Activated CD4-positive, alpha-beta T cell treated with anti-CD3 and anti-CD28 coated beads, Interleukin-2, amount 50 U/mL, for 16 hours (primary cell): Measurements from ENCODE around the gene KIF6.
"Not testable (repeated sequence)": the region's sequence is repeated elsewhere in the genome, so short reads cannot be mapped to it uniquely, and the experiment has no call there.

Experiments used
- DNase-seq: peaks from one replicate; pipeline ENCODE4 v3.0.0-alpha.2; 2020

Gene KIF6

DNA sequence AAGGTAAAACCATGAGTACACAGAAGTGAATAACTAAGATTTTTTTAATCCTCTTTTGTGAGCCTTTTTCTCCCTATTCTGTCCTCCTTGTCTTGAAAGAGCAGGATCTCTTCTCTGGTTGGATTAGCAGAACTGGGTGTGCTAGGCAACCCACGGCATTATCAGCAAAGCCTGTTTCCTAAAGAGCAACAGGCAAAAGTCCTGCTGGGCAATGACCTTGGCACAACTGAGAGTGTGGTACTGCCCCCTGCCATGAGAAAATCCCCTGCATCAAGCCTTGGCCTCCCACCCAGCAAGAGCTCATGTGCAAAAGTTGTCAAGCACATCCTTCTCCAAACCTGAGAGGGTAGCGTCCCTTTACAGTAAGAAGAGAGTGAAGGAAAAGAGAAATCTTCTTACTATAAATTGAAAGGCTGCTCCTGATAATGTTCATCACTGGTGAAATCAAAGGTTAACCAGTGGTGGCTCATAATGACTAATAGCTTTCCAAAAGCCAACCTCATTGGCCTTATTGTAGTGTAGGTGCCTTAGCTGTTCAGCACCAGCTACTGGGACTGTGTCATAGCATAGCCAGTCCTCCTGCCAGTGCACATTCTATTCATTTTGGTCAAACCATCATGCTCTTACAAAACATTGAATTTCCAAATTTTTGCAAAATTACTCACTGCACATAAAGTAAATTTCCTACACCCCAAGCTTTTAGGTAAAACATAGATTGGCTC lies 17.1 kb downstream of the KIF6 start:
- DNase-seq = no peak

GRCh38 chr6:39706819-39707335 lies 18.3 kb downstream of the KIF6 start:
- no peak for DNase-seq

DNA sequence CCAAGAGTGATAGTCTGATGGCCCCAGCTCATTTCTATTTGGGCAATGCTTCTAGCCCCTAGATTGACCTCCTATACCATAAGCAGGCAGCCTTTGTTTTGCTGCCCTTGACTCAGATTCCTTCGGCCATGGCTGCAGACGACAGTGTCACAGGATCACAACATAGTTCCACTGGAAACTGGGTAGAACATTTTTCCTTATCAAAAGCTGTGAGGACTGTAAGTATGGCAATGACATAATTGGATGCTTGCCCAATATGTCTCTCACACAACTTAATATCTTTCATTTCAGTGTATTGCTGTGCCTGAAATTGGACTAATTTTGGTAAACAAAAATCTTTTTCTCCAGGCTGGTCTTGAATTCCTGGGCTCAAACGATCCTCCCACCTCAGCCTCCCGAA lies 22.9 kb downstream of the KIF6 start:
- no peak for DNase-seq

DNA sequence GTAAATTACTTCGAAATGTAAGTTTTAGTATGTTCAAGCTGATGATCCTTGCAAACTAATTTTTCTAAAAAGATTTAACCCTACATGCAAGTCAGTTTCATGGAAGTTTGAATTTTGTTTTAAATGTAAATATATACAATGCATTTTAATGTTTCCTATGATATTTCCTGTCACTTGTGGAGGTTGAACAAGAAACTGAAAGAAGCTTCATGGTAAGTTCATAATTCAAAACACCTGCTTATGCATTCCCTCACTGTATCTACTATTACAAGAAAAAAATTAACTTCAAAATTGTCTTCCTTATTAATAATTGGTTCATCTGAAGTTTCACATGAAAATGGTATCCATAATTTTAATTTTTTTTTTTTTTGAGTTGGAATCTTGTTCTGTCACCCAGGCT lies 24.8 kb downstream of the KIF6 start:
- no peak for DNase-seq

GRCh38 chr6:39698789-39699188 lies 26.4 kb downstream of the KIF6 start:
- DNase-seq = no peak

- DNase-seq = no peak
Measured at GRCh38 chr6:39696986-39697788, 28.0 kb downstream of the KIF6 start.

- DNase-seq = no peak
Measured at GRCh38 chr6:39695447-39695846, 29.8 kb downstream of the KIF6 start.

DNA sequence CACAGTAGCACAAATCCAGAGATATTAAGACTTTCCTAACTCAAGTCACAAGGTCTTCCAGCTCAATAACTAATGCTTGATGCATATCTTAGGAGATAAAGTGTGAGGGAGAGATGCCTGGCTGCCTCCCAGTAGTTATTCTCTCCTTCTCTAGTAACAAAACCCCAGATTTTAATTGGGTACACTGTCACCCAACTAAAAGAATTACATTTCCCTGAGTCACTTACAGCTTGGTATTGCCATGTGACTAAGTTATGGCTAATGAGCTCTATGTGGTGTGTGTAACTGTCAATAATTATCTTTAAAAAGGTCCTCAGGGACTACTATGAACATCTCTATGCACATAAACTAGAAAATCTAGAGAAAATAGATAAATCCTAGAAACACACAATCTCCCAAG lies 32.0 kb downstream of the KIF6 start:
- DNase-seq = no peak

DNA sequence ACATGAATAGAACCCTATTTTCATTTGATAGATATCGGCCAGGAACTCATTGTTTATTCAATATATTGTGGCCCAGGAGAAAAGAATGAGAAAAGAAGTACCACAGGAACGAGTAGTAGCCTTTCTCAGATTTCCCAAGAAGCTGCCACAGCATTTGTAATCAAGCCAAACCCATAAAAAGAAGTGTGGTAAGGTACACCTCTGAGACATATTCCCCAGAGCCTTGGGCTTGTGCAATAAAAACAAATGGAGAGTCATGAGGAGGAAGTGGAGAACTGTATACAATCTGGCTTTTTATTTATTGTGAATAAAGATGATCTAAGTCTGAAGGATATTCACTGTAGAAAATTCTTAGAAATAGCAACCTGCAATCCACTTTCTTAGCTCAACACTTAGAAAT lies 36.7 kb downstream of the KIF6 start:
- no peak for DNase-seq

DNA sequence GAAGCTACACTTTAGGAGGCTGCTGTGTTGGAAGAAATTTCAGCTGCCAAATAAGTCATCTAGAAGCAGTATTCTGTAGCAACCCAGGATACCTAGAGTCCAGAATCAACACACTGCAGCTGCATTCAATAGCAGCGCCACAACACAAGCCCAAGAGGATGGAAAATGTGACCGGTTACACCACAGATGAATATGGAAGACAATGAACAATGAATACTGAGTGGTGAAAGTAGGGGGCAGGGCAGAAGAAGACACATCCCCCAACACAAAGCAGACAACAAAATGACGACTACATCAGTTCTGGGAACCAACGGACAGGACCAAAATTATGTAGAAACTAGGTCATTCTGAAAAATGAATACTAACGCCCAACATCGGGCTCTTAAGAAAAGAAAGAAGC lies 38.2 kb downstream of the KIF6 start:
- no peak for DNase-seq

GRCh38 chr6:39685938-39686337 lies 39.3 kb downstream of the KIF6 start:
- DNase-seq = no peak

DNA sequence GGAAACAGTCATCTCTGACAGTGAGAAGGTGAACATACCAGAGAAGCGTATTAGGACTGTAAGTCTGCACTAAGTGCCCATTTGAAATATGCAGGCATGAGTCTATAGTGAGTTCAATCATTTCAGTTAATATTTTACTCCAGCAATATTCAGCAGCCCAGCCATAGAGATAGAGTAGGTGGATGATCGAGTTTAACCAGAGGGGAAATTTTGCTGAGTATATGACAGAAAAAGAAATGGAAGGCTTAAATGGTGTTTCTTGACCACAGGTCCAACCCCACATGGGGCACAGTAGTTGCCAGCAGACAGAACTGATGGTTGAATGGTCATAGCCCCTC lies 39.8 kb downstream of the KIF6 start:
- no peak for DNase-seq

DNA sequence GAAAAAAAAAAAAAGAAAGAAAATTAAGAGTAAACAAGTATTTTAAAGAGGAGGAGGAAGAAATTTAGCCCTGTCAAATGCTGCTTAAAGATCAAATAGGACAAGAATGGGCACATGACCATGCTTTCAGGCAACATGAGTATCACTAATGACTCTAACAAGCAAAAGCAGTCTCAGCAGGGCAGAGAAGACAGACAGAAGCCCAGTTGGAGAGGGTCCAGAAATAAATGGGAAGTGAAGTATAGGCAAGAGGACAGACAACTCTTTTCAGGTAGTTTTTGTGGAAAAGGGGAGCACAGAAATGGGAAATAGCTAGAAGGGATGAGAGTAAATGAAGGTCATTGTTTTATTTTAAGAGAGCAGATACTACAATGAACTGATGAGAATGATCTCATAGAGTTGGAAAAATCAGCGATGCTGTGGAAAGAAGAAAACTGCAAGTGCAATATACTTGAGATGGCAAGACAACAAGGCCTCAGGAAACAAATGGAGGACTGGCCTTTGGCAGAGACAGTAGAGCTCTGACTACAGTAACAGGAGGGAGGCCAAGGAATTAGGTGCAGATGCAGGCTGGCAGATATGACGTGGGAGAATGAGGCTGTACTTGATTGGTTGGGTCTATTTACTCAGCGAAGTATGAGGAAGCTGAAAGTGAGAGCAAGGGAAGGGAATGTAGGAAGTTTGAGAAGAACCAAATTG lies 40.3 kb downstream of the KIF6 start:
- DNase-seq = no peak

DNA sequence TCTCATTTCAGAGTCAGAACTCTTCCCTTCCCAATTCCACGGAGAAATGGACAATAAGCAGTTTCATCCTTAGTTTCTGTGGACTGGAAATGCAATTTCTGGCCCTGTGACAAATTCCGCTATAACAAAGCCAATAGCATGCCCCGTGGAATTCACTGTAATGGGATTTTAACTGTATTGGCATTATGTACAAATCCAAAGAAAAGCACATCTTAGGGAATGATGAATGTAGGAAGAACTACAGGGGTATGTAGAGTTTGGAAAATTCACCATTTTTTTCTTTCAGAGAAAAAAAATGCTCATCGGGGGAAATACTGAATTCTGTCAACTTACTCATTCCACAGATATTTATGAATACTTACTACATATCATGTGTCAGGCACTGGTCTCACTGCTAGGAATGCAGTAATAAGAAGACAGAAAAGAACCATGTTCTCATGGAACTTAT lies 43.5 kb downstream of the KIF6 start:
- no peak for DNase-seq

GRCh38 chr6:39678914-39679313 lies 46.3 kb downstream of the KIF6 start:
- DNase-seq = no peak

GRCh38 chr6:39677318-39677717 lies 47.9 kb downstream of the KIF6 start:
- not testable (repeated sequence) for DNase-seq

DNA sequence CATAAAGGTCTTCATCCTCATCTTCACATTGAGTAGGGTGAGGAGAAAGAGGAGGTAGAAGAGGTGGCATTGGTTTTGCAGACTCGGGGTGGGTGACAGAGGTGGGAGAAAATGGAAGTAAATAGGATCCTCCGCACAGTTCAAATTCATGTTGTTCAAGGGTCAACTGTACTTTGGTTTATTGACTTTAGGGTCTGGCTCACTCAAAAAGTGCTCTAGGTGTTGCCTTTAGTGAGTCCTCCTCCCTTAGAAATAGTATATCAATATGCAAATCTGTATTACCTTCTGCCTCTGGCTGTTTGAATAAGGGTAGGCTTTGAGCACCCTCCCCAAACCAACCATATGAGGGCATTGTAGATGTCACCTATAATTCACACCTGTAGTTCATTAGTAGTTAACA lies 54.7 kb downstream of the KIF6 start:
- no peak for DNase-seq

- no peak for DNase-seq
Measured at GRCh38 chr6:39669973-39670342, 55.2 kb downstream of the KIF6 start.

- DNase-seq = no peak
Measured at GRCh38 chr6:39669207-39669972, 55.8 kb downstream of the KIF6 start.

DNA sequence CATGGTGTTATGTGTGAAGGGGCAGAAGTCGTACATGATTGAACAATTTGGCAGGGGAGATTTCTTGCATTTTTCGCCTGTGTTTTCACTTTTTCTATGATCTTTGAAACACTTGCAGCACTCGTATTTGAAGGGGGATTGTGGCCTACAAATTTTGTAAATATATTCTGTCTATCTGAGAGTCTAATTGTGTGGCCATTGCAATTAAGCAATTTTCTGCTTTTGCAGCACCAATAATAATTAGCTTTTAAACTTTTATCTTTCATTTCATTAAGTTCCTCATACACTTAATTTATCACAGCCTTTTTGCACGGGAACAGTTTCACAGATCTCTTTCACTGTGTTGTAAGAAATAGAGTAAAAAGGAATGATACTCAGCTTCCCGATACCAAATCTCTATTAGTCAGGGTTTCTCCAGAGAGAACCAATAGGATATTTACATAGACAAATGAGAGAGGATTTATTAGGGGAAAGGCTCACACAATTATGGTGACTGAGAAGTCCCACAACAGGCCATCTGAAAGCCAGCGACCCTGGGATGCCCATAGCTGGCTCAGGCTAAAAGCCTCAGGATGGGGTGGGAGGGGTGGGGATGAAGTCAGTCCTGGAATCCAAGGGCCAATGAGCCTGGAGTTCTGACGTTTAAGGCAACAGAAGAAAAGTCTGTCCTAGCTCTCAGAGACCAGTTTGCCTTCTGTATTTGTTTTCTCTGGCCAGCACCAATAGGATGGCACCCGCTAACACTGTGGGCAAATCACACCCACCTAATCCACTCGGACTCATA lies 58.3 kb downstream of the KIF6 start:
- no peak for DNase-seq

DNA sequence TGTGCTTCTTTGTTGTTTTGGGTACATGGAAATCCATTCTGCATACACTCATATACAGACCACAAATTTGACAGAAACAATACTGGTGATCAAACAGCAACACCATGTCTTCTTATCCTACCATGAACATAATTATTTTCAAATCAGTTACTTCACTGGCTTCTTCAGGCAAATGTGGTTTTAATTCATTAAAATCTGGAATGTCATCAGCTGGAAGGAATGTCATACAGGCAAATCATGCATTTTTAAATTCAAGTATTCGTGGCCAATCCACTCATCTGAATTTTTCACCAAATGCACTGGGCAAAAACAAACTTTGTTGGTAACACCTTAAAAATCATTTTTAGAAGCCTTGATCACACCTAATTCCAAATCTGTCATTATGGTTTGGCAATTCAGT lies 59.3 kb downstream of the KIF6 start:
- no peak for DNase-seq

- no peak for DNase-seq
Measured at GRCh38 chr6:39664173-39664572, 61.0 kb downstream of the KIF6 start.
